Stimulated activated CD4-positive, alpha-beta T cell treated with anti-CD3 and anti-CD28 coated beads, Interleukin-2, amount 100 ng/mL, for 24 hours (primary cell): ENCODE results near the gene THRAP3.
"Not testable (repeated sequence)": the region's sequence is repeated elsewhere in the genome, so short reads cannot be mapped to it uniquely, and the experiment has no call there.

Source experiments
- DNase-seq, 2 donors: peaks; one replicate each; pipeline ENCODE4 v3.0.0-alpha.2; 2020

The THRAP3 gene, protein sequence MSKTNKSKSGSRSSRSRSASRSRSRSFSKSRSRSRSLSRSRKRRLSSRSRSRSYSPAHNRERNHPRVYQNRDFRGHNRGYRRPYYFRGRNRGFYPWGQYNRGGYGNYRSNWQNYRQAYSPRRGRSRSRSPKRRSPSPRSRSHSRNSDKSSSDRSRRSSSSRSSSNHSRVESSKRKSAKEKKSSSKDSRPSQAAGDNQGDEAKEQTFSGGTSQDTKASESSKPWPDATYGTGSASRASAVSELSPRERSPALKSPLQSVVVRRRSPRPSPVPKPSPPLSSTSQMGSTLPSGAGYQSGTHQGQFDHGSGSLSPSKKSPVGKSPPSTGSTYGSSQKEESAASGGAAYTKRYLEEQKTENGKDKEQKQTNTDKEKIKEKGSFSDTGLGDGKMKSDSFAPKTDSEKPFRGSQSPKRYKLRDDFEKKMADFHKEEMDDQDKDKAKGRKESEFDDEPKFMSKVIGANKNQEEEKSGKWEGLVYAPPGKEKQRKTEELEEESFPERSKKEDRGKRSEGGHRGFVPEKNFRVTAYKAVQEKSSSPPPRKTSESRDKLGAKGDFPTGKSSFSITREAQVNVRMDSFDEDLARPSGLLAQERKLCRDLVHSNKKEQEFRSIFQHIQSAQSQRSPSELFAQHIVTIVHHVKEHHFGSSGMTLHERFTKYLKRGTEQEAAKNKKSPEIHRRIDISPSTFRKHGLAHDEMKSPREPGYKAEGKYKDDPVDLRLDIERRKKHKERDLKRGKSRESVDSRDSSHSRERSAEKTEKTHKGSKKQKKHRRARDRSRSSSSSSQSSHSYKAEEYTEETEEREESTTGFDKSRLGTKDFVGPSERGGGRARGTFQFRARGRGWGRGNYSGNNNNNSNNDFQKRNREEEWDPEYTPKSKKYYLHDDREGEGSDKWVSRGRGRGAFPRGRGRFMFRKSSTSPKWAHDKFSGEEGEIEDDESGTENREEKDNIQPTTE

DNA sequence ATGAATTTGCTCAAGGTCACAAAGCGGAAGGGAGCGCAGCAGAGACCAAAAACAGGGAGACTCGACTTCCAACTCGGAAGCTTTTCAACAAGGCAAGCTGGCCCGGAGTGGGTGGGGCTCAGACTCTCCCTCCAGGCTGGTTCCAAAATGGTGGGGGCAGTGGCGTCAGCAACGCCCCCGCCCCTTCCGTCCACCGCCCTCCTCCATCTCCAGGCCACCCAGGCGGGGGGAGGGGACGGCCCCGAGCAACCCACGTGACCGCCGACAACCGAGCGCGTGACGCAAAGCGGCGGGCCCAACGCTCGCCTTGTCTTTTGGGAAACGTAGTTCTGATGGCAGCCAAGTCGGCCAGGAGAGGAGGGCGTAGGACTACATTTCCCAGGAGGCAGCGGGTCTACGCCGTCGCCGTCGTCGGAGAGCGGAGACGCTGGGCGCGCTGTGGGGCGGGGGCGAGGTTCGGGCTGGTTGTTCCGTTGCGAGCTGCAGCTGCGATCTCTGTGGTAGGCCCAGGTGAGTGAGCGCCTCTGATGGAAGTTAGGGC lies at the start of gene THRAP3:
Gene THRAP3 (plus strand): TSS at position 448 of the 541 bp plus-strand sequence. CDS start 58,121 bp downstream, outside the sequence.
- DNase-seq: peak; percentile 99

DNA sequence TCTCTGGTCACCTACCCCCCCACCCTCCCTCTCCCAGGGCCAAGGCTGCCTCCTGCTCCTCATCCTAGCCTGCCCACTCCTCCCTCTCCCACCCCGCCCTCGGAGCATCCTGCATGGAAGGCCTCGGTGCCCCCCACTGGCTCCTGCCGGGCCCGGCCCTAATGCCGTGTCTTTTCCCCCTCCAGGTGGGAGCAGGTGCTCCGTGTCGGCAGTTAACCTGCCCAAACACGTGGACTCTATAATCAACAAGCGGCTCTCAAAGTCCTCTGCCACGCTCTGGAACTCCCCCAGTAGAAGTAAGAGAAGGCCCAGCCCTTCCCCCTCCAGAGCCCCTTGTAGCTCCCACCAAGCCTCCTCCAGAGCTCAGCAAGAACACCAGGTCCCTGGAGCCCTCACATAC lies 49.5 kb upstream of the THRAP3 start:
- DNase-seq: no peak

DNA sequence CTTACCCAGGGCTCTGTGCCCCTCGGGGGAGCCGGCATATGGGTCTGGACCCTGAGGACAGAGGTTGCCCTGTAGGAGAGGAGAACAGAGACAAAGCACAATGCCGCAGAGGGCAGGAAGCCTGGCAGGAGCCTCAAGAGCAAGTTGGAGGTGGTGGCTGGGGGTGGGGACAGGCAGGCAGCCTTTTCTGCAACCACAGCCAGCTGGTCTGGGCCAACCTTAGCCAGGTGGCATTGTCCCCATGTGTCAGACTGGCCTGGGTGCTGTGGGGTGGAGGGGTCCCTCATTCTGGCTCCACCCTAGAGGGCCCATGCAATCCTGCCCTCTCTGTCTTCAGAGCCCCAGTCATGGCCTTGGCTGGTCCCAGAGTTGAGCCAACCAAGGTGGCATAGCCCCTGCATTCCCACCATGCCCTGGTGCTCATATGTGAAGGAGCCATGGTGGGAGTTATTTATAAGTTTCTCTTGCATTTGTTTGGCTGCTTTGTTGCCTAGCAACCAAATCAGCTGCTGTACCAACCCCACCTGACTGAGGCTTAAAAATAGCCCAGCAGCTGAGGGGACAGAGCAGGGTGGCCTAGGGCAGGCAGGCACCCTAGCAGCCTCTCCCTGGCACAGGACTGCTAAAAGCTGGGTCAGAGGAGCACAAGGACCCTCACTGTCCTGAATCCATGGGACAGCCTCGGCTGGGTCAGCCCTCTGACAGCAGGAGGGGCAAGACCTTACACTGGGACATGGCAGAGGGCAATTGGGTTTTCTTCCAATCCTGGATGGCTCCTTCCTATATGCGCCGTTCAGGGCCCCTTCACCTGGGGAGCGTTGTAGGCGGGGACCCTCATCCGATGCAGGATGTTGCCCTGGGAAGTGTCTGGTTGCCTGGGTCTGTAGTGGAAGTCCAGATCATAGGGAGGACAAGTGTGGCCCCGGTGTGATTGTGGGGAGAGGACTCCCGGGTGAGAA lies 48.8 kb upstream of the THRAP3 start:
- no peak for DNase-seq

DNA sequence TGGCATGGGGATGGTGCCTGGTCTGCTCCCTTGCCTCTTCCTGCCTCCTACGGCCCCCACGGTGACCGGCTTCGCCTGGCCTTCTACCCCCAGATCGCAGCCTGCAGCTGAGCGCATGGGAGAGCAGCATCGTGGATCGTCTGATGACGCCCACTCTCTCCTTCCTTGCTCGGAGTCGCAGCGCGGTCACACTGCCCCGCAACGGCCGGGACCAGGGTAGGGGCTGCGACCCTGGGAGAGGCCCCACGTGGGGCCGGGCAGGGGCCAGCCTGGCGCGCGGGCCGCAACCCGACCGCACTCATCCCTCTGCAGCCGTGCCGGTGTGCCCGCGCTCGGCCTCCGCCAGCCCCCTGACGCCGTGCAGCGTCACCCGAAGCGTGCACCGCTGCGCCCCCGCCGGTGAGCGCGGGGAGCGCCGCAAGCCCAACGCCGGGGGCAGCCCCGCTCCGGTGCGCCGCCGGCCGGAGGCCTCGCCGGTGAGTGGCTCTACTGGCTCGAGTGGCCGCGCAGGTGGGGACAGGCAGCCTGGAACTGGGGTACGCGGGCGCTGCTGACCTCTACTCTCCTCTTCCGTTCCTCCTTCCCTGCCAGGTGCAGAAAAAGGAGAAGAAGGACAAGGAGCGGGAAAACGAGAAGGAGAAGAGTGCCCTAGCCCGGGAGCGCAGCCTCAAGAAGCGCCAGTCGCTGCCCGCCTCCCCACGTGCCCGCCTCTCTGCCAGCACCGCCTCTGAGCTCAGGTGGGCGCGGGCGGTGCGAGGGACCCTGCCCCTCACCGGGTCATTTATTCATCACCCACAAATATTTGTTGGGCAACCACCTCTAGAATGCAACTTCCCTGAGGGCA lies 47.9 kb upstream of the THRAP3 start:
- no peak for DNase-seq

DNA sequence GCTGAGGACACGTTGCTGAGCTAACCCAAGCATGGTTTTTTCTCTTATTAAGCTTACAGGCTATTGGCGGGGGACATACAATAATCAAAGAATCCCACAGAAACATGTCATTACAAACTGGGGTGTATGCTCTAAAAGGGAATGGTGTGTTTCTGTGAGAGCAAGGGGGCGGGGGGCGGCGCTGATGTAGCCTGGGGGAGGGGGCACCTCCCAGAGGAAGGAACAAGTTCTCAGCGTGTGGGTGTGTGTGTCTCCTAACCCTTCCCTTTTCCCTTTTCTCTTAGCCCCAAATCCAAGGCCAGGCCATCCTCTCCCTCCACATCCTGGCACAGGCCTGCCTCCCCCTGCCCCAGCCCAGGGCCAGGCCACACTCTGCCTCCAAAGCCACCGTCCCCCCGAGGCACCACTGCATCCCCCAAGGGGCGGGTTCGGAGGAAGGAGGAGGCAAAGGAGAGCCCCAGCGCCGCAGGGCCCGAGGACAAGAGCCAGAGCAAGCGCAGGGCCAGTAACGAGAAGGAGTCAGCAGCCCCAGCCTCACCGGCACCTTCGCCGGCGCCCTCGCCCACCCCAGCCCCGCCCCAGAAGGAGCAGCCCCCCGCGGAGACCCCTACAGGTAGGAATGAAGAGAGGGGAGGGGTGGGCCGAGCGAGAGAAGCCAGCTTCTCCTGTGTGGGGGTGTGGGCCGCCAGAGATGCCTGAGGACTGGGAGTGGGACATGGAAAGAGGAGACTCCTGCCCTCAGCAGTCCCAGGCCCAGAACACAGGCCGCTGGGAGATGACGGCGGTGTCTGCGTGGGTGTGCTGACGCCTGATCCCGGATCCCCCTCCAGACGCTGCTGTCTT lies 46.4 kb upstream of the THRAP3 start:
- no peak for DNase-seq

DNA sequence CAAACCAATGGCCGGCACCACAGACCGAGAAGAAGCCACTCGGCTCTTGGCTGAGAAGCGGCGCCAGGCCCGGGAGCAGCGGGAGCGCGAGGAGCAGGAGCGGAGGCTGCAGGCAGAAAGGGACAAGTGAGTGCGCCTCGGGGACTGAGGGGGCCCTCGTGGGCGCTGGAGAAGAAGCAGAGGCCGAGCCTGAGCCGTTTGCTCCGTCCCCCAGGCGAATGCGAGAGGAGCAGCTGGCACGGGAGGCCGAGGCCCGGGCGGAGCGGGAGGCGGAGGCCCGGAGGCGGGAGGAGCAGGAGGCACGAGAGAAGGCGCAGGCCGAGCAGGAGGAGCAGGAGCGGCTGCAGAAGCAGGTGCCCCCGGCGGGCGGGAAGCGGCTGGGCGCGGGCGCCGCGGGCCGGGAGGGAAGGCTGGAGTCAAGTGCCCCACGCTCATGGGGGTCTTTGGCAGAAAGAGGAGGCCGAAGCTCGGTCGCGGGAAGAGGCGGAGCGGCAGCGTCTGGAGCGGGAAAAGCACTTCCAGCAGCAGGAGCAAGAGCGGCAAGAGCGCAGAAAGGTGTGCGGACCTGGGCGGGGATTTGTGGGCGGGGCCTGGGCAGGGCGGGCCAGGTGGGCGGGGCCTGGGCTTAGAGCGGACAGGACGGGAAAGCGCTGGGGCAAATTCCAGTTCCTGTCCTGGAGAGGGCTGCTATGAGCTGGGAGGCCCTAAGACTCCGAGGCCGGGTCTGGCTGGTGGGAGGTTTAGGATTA lies 45.6 kb upstream of the THRAP3 start:
- peak in 1 of 2 donors; percentile 13 for DNase-seq

DNA sequence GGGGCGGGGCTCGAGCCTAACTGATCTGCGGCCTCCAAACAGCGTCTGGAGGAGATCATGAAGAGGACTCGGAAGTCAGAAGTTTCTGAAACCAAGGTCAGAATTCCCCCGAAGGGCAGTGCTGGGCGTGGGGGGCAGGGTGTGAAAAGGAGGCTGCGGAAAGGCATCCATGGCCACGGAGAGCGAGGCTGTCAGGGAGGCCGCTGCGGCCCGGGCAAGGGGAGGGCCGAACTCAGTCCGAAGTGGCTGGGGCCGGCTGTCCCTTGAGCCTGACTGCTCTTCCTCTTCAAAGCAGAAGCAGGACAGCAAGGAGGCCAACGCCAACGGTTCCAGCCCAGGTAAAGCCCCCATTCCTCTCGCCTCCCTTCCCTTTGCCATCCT lies 45.0 kb upstream of the THRAP3 start:
- no peak for DNase-seq

DNA sequence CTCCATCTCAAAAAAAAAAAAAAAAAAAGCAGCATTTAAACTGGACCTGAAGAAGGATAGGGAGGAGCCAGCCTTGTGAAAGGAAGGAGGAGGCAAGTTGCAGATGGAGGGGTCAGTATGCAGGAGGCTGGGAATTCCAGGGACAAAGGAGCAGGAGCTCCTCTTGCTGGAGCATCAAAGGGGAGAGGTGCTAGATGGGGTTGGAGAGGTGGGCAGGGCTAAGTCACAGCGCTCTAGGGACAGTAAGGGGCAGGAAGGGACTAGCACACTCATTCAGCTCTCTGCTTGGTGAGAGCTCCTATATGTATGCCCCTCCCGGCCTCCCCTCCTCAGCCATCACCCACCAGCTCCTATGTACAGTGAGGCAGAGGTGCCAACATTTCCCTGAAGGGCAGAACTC lies 41.5 kb upstream of the THRAP3 start:
- no peak for DNase-seq

DNA sequence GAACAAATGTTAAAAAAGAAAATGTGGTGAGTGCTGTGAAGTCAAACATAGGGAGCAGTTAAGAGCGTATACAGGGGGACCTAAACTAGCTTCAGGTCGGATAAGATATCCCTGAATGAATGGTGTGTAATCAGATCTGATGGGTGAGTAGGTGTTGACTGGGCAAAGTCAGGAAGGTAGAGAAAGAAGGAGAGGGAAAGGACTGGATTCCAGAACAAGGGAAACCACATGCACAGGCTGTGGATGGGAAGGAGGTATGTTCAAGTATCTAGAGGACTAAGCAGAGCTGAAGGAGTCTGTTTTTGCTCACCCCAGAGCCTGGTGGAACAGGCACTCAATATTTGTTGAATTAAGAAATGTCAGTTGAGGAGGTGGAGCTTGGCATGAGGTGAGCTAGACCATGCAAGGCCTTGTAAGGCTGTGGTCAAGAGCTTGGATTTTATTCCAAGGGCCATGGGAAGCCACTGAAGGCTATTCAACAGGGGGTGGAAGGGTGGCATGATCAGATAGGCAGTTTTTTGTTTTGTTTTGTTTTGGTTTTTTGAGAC lies 40.9 kb upstream of the THRAP3 start:
- DNase-seq: no peak

DNA sequence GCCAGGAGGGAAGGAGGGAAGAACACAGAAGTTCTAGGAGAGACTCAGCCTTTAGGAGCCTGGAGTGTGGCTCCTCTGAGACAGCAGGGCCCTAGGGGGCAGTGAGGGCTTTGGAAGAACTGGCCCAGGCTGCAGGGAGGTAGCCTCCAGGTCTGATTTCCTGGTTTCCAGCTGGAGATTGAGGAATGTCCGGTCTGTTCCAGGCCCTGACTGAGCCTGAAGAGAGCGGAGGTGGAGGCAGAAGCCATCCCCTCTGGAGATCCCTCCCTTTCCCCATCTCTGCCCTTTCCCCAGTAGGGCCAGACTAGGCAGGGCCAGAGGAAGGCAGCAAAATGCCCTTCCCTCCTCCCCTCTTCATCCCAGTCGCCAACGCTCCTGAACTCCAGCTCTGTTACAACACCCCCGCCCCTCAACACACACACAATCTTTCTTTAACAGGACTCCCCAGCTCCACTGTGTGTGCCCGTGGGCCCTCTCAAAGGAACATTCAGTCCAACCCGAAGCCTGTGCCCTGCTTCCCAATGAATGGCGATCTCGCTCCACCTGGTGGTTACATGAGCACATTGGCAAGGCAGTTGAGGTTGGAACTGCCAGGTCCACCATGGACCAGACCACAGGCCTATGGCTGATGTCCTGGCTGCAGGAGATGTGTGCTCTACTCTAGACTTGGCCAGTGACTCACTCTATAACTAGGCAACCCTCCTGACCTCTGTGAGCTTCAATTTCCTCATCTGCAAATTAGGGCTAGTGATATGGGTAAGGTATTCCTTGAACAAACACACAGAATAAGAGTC lies 36.2 kb upstream of the THRAP3 start:
- peak; percentile 74 to 76 for DNase-seq

DNA sequence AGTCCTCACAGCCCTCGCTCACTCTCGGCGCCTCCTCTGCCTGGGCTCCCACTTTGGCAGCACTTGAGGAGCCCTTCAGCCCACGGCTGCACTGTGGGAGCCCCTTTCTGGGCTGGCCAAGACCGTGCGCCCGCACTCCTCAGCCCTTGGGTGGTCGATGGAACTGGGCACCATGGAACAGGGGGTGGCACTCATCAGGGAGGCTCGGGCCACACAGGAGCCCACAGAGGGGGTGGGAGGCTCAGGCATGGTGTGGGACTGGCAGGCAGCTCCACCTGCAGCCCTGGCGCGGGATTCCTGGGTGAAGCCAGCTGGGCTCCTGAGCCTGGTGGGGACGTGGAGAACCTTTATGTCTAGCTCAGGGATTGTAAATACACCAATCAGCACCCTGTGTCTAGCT lies 27.4 kb upstream of the THRAP3 start:
- not testable (repeated sequence) for DNase-seq

DNA sequence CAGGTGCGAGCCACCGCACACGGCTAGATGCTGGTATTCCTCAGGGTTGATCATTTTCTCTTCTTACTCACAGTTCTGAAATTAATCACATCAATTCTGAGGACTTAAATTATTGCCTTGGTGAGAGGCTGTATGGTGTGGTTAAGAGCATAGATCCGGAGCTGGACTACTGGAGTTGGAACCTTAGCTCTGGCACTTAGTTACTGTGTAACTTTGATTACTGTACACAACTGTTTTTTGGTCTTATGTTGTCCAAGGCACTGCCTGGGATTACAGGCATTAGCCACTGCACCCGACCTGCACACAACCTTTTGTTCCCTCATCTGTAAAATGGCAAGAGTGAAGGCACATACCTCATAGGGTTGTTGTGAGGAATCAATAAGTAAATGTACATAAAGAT lies 25.6 kb upstream of the THRAP3 start:
- DNase-seq: no peak

DNA sequence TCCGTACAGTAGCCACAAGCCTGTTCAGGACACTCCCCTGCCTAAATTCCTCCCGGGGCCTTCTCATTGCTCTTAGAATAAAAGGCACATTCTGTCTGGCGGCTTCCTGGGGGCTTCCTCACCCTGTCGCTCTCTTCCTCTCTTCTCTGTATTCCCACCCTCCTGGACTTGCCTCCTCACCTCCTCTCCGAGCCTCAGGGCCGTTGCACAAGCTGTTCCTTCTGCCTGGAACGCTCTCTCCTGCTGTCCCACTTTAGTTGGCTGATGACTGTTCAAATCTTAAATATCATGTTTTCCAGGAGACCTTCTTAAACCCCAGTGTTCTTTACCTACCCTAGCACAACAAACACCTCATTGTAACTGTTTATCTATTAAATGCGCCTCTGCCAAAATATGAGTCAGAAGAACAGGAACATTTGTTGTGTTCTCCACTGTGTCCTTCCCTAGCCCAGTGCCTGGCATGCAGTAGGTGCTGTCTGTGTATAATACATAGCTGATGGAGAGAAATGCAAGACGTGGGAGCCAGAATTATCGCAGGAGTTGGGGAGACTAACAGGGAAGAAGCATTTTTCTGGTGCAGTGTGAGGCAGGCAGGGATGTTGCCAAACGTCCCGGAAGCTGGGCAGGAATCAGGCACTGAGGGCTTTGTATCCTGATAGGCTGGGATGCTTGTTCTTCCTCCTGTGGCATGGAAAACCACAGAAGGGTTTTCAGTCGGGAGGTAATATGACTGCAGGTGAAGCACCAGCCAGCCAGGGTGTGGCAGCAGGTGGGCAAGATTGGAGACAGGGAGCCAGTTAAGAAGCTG lies 24.1 kb upstream of the THRAP3 start:
- DNase-seq: no peak

DNA sequence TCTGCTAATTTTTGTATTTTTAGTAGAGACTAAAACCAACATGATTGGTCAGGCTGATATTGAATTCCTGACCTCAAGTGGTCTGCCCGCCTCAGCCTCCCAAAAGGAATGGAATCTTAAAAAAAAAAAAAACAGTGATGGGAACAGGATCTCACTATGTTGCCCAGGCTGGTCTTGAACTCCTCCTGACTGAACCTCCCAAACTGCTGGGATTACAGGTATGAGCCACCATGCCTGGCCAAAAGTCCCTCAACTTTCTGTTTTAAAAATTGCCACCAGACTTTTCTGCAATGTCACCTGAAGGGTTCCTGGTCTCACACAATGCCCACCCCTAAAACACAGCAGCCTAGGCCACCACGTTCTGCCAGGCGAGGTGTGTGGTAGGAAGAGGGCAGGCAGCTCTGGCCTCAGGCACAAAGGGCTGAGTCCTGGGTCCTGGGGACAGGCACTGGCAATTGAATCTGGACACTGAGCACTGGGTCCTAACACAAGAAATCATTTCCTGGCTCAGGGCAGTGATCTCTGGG lies 21.2 kb upstream of the THRAP3 start:
- DNase-seq: no peak

DNA sequence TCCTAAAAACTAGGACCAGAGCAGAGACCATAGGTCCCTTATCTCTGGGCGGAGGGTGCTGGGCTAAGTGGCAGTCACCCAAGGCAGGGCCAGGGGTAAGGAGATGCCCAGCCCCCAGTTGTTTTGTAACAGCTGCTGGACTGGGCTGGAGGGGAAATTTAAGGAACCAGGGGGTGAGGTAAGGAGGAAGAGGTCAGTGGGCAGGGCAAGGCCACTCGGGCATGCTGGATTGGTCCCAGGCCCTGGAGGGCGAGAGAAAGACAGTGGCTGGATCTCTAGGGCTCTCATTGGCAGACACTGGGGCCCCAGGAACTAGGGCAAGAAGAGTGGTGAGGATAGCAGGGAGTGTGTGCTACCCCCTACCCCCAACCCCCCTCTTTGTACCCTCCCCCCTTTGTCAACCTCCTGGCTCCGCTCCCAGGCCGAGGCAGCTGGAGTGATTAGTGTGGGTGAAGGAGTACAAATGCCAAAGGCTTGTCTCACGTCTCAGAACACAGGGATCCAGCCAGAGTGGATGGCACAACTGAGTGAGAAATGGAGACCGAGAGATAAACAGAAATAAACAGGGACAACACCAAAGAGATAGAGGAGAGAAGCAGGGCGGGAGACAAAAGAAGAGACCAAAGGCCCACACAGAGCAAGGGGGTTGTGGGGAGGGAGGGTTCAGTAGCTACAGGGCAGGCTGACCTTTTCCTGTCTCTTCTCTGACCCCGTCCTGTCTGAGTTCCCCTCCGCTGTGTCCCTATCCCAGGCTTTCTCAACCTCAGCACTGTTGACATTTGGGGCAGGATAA lies 20.5 kb upstream of the THRAP3 start:
- no peak for DNase-seq

DNA sequence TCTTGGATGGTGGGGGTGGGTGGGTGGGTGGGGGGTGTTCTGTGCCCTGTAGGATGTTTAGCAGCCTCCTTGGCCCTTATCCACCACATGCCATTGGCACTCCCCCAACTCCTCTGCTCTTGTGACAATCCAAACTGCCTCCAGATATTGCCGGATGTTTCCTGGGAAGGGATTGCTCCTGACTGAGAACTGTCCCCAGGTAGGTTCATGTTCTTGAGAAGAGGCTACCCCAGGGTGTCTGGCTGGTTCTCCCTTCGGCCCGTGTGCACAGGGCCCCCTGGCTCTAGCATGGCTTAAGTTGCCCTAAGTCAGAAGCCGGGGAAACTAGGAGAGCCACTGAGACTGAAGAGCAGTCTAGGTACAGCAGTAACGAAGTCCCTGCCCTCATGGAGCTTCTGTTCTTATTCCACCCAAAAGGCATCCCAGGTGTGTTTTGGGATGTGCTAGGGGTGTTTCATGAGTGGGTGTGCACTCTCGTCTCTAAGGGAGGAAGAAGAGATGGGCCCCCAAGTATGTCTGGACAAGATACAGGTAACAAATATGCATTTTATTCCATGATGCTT lies 19.8 kb upstream of the THRAP3 start:
- DNase-seq: no peak
